T-helper 1 cell (primary cell): ENCODE data around the gene SLC7A10.

Source experiments
- DNase-seq, 5 donors: peaks; one replicate each; pipeline ENCODE4 v3.0.0-alpha.2; 2012 to 2020

SLC7A10 gene

DNA sequence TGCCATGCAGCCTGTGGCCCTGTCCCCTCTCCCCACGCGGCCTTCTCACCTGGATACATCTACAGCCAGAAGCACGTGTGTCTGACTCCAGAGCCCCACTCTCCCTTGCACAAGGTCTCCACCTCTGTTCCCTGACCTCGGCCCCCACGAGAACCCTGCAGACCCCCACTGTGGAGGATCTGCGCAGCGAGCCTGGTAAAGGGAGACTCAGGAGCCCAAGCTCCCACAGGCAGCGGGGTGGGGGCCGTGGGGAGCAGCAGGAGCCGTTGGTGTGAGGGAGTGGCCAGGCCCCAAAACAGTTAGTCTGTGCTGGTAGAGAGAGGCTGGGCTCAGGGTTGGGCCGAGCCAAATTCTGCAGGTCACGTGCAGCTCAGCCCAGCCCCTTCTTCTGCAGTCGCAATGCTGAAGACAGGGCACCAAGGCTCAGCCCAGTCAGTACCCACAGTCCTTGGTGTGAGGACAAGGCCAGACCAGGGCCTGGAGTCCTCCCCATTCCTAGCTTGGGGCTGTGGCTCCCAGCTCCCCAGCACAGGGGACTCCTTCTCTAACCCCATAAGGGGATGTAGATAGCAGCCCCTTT is 28.7 kb upstream of the SLC7A10 start:
- no peak for DNase-seq

DNA sequence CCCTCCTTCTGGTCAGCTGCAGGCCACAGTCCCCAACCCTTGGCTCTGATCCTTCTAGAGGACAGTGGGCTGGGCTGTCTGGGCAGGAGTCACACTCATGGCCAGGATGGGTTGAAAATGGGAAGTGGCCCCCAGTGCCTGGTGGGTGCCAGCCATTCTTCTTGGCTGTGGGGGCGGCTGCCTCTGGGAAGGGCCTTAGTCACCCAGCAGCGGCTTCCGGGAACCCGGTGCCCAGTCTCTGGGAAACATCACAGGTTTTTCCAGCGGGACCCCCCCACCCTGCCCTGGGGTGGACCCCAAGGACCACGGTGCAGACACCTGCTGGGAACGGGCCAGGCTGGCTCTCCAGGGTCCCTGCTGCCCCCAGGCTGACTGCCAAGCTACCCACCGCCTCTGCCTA is 27.3 kb upstream of the SLC7A10 start:
- DNase-seq = no peak

DNA sequence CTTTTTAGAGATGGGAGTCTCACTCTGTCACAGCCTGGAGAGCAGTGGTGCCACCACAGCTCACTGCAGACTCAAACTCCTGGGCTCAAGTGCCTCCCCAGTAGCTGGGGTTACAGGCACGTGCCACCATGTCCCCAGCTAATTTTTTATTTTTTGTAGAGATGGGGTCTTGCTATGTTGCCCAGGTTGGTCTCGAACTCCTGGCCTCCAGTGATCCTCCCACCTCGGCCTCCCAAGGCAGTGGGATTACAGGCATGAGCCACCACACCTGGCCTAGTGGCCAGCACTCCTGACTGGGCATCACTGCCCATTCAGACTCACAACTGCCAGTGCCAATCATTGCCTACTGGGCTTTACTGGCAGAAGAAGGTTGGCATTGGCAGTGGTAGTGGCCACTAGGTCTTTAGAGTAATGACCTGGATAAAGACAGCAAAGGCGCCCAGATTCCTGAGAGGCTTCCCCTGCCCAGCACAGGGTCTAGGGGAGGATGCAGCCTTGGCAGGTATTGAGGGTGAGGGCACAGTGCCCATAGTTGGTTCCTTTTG is 26.8 kb upstream of the SLC7A10 start:
- no peak for DNase-seq

DNA sequence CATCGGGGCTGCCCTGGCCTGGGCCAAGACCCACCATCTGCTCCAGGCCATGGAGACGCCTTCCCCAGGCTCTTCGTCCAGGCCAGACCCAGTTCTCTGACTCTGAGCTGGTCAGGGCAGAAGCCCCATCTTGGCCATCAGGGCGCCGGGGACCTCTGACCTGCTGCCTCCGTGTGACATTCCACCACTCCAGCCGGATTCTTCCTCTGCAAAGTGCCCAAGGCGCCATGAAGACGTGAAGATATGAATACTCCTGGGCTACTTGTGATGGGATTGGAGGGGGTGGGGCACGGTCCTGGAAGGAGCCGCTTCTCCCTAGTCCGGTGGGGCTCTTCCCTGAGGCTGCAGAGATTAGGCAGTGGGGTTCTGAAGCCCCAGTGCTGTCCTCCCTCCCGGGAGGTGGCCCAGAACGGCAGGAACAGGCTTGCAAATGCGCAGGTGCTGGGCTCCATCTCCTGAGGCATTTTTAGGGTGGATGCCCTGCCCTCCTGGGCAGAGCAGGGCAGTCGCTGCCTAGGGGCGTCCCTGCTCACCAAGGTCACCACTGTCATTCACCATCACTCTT is 26.0 kb upstream of the SLC7A10 start:
- no peak for DNase-seq

DNA sequence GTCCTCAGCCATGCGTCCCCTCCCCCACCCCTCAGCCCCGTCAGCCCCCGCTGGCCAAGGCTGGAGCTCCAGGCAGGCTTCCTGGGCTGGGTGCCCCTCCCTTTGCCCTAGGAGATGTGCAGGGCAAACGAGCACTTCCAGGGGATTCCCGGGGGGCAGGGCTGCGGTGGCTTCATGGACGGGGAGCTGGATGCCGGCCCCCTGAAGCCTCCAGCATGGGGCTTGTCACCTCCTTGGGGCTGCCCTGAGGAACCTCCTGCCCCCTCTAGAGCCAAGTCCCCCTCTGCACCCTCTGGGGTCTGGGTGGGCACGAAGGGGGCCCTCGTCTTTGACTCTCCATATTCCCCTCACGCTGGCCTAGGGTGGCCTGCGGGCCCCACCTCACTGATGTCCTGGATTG is 25.4 kb upstream of the SLC7A10 start:
- no peak for DNase-seq

DNA sequence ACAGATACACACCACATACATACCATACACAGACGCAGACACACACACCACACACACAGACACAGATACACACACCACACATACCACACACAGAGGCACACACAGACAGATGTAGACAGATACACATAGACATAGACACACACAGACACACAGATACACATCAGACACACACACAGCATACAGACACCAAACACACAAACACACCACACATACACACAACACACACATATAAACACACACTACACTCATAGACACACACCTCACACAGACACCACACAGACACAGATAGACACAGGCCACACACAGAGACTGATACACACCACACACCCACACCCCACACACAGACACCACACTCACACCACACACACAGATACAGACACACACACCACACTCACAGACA is 24.9 kb upstream of the SLC7A10 start:
- DNase-seq = no peak

DNA sequence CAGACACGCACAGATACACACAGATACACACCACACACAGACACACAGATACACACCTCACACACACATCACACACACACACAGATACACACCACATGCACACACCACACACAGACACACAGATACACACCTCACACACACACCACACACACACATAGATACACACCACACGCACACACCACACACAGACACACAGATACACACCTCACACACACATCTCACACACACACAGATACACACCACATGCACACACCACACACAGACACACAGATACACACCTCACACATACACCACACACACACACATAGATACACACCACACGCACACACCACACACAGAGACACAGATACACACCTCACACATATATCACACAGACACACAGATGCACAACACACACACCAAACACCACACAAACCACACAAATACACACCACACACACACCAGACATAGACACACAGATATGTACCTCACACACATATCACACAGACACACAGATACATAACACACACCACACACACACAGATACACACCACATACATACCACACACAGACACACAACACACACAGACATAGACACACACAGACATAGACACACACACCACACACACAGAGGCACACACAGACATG is 24.2 kb upstream of the SLC7A10 start:
- no peak for DNase-seq

DNA sequence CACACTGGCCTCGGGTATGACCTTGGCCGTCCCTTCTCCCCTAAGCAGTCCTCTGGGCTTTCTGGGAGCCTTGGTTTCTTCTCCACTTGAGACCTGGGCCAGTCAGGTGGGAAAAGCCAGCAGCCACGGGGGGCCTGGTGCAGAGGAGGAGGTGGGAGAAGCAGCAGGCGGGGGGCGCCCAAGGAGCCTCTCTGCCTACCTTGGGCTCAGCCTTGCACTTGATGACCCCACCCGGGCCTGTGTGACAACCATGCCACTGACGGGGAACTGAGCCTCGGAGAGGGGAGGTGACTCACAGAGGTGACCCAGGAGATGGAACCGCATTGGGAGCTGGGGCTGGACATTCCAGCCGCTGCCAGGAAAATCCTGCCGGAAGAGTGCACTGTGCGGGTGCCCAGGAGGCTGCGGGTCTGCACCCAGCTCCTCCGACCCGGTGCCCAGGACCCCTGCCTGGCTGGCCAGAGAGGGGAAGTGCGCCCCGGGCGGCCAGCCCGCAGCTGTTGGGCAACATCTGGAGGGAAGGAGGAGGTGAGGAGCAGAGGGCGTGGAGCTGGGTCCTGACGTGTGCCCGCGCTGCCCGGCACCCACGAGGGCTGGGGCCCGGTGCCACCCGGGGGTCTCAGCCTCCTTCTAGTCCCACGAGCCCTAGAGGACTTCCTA is 23.4 kb upstream of the SLC7A10 start:
- no peak for DNase-seq

DNA sequence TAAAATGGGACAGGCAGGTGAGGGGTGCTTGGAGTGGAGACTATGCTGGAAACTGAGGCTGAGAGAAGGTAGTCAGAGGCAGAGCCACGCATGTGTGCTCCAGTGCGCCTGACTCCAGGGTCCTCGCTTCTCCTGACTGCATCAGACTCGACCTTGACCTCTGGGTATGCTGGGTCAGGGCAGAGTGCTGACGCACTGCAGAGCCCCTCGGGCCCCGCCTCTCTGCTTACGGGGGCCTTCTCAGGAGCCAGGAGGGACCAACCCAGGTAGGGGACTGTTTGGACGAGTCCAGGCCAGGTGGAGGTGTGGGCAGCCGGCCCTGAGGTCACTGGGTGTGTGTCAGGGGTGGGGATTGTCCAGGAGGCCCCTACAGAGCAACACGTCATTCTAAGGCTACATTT is 22.9 kb upstream of the SLC7A10 start:
- no peak for DNase-seq

DNA sequence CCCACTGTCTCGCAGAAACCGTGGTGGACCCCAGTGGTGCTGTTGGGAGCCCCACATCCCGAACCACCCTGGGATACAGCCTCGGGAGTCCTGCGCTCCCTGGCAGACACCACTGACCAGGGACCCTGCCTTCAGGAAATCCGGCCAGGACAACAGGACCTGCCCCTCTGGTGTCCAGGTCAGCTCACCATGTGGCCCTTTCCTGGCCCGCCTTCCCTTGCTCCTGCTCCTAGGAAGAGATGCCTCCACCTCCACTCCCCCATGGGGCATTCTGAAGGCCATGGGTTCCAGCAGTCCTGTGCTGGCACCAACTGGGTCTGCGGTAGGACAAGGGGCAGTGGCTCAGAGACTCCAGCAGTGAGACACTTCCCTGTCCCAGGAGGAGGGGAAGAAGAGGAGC is 22.5 kb upstream of the SLC7A10 start:
- no peak for DNase-seq

DNA sequence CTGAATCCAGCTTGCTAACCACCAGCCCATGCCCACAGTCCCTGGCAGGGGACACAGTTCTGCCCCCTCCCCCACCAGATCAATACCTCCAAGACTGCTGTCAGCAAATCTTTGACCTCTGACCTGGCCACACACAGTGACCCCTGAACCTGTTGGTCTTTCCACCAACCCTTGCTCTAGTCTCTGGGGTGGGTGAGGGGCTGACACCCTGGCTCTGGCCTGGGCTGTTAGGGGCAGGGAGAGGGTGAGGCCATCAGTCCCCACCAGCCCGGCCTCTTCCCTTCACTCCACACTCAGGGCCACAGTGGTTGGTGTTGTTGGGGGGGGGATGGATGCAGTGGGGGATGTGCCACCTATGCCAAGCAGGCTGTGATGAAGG is 21.8 kb upstream of the SLC7A10 start:
- no peak for DNase-seq

DNA sequence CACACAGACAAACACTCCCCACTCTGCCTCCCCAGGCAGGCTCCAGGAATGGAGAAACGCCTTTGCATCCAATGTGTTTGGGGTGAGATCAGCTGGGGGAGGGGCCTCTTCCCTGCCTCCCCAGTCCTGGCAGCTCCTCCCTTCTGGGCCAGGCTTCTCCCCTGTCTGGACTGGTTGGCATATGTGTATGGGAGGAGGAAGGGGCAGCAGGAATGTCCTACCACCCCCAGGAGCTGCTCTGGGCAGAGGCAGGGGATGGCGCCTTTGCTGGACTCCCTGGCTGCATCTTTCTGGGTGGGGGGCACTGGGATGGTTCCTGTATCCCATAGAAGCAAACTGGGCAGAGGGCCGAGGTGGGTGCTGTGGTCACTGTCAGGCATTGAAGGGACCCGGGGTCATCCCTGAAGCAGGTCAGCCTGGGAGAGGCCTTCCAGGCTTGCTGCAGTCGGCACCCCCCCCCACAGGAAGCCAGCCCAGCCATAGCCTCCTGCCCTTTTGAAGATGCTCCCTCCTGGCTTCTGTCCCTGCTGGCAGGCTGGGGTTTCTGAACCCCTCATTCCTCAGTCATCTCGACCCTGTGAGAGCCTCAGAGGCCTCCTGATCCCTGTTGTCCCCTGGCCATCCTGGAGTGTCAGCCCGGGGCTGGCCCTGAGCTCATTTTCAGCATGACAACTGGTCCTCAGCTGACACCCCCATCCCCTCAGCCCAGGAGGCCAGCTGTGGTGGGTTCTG is 21.2 kb upstream of the SLC7A10 start:
- no peak for DNase-seq

DNA sequence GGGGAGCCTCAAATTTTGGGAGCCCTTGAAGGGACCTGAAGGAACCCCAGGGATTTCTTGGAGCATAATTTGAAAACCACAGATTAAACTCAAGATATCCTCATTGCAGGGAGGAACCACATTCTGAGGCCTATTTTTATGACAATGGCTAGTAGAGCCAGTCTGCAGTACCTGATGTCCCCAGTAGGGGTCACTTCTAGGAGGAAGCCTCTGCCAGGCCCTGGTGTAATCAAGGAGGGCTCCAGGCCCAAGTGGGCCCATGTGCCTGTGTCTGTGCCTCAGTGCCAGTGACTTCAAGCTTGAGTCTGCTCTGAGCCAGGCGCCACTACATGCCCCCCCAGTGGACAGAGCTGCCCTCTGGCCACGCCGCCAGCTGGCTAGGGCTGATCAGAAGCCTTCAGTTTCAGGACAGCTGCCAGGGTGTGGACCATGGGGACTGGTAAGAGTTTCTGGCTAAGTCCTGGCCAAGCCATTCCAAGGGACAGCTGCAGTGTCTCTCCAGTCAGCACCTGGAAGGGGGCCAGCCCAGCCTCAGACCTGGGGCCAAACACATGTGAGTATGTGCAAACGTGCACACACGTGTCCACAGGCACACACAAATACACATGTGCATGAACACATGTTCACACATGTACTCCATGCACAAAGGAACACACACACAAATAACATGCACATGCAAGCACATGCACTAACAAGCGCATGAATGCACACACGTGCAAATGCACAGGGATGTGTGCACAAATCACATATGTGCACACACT is 20.5 kb upstream of the SLC7A10 start:
- DNase-seq = no peak

DNA sequence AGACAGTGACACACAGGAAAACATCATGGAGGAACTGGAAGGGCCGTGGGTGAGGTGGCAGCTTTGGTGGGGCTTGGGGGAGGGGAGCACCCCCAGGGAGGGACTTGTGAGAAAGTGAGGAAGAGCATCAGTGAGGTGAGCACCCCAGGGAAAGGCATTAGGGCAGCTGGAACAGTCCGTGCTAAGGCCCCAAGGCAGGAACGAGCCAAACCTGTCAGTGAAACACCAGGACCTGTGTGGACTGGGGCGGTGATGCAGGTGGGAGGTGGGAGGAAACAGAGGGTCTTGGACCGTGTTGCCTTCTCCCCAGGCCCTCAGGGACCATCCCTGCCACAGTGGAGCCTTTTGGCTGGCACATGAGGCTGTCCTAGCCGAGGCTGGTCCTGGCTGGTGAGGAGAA is 17.3 kb upstream of the SLC7A10 start:
- no peak for DNase-seq

DNA sequence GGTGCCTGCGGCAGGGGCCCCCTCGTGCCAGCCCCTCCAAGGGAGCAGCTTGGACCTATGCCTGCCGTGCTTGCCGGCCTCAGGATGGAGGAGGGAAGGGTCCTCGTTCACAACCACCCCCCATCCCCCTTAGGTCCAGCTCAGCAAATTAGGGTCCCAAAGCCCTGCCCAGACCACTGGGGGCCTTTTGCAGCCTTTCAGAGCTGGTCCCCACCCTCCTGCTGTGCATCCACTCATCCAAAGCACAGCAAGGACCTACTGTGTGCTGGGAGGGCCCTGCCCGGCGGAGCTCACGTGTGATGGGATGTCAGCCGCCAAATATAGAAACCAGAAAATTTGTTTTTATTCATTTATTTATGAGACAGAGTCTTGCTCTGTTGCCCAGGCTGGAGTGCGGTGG is 16.5 kb upstream of the SLC7A10 start:
- no peak for DNase-seq

DNA sequence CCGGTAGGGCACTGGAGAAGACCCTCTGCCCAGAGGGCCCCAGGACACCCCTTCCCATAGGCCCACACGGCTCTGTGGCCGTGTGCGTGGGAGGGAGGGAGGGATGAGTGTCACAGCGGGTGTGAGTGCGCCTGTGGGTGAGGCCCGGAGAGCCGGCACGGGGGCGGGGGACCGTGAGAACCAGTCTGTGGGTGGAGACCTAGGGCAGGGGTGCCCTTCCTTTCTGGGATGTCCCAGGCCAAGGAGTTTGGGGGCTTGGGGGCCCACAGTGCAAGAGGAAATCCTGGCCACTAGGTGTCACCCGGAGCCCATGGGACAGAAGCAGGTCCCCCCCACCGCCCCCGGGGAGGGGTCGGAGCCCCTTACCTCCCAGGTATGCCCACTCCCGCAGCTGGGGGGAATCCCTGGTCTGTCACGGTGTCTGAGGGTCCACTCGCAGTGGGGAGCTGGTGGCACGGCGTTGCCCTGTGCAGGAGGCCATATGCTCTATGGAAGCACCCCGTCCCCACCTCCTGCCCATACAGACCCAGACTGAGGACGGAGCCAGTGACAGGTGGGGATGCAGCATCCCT is 16.0 kb upstream of the SLC7A10 start:
- no peak for DNase-seq

DNA sequence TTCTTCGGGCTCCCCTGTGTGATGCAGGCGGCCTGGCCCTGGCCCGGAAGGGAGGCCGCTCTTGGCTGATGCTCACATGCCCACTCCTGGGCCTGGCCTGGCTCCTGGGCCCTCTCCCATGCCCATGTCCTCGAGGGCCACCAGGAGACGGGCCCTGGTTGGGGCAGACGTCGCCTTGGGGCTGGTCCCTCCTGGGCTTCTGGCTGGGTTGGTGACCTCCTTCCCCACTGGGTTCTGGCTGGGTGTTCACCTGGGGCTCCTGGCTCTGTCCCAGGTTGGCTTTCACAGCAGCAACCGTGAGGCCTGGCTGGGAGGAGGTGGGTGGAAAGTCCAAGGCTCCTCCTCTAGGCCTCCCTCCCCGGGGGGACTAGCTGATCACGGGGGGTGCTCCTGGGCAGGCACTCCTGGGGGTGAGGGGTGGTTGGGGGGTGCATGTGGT is 15.5 kb upstream of the SLC7A10 start:
- DNase-seq = no peak

DNA sequence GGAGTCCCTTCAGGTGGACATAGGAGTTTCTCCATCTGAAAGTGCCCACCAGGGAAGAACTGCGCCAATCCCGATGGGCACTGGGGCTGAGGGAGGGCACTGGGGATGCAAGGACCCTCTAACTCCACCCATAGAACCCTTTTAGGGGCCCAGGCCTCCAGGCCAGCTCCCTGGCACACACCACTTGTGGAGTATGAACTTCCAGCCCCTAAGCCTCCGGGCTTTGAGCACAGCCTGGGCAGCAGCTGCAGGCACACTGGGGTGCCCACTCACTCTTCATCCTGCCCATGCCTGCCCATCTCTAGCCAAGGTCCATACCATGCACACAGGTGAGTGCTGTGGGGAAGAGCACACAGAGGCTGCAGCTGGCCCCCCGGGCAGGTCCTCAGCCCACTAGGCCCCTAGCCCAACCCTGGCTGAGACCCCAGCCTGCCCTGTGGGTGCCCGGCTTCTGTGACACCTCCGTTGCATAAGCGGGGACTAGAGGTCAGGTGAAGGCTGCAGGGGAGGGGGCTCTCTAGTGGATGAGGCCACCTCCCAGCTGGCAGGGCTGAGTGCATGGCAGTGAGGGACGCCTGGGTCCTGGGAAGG is 14.6 kb upstream of the SLC7A10 start:
- DNase-seq = no peak

DNA sequence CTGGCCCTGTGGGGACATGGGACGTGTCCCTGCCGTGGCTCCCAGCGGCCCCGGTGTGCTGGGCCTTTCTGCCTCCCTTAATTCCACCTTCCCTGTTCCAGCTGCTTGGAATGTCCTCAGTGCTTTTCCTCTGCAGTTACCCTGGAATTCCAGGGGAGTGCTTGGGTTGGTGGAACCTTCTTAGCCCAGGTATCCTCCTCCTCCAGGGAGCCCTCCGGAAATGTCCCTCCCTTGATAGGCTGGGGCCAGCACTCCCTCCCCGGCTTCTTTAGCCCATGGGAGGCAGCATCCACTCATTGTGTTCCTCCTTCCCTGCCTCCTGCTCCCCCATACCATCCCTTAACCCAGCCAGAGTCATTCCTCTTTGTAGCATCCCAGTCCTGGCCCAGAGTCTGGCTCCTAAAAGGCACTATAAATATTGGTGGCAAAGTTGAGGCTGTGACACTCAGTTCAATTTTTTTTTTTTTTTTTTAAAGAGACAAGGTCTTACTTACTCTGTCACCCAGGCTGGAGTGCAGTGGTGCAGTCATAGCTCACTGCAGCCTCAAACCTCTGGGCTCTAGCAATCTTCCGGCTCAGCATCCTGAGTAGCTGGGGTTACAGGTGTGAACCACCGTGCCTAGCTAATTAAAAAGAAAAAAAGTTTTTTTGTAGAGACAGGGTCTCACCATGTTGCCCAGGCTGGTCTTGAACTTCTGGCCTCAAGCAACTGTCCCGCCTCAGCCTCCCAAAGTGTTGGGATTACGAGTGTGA is 13.7 kb upstream of the SLC7A10 start:
- DNase-seq = no peak

DNA sequence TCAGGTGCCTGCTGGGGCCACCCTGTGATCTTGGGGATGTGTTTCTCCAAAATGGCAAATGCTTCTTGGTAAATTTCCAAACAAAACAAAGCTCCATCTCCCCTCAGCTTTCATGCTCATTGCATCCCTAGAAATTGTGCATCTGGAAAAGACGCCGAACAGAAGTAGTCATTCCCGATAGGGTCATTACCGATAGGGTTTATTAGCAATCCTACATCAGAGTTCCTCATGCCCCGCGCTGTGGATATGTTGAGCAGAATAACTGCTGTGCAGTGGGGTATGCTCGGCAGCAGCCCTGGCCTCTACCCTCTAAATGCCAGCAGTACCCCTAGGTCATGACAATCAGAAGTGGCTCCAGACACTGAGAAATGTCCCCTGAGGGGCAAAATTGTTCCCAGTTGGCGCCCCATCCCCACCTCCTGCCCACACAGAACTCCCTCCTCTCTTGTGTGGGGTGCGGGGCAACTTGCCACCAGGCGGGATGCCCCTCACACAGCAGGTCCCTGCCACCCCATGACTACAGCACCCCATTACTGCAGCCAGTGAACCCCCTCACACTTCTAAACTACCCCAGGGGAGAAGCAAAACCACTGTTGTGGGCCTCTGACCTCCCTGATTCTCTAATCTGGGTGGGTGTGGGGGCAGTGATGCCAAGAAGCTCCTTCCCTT is 13.0 kb upstream of the SLC7A10 start:
- DNase-seq = no peak
